NB4 (cell line): ENCODE results near the gene GOLIM4.
"Not testable (repeated sequence)": the region's sequence is repeated elsewhere in the genome, so short reads cannot be mapped to it uniquely, and the experiment has no call there.

Experiments used
- DNase-seq: peaks from one replicate; pipeline ENCODE4 v3.0.0; 2010; ENCODE audit warnings: low read depth
- H3K4me3 ChIP-seq: one replicate; pipeline ENCODE4 v1.5.1; 2011; ENCODE audit warnings: mild to moderate bottlenecking, low read depth, low read length, moderate library complexity
- CTCF ChIP-seq: IDR thresholded peaks from one replicate; pipeline ENCODE4 v1.5.1; 2012; ENCODE audit warnings: low read depth, low read length
- MYC ChIP-seq: IDR thresholded peaks from 2 replicates; pipeline ENCODE4 v1.6.1; 2011; ENCODE audit warnings: low read depth, low read length
- POLR2A ChIP-seq: IDR thresholded peaks from 2 replicates; pipeline ENCODE4 v1.6.1; 2011; ENCODE audit warnings: mild to moderate bottlenecking; ENCODE audit not compliant: insufficient read length; ENCODE audit errors: extremely low read depth
- TF ChIP-seq, protein P1 (sequence below): IDR thresholded peaks from 2 replicates; pipeline ENCODE4 v1.6.1; 2011; ENCODE audit warnings: low read depth, low read length

GOLIM4 gene

GRCh38 chr3:168065569-168065968 is 30.2 kb downstream of the GOLIM4 start:
- no peak for DNase-seq
- TF ChIP-seq, protein P1, sequence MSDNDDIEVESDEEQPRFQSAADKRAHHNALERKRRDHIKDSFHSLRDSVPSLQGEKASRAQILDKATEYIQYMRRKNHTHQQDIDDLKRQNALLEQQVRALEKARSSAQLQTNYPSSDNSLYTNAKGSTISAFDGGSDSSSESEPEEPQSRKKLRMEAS, result no peak
- no peak for TF ChIP-seq MYC
- TF ChIP-seq CTCF, result no peak
- TF ChIP-seq POLR2A, result no peak
- H3K4me3 ChIP-seq, result no peak overlapping the region

DNA sequence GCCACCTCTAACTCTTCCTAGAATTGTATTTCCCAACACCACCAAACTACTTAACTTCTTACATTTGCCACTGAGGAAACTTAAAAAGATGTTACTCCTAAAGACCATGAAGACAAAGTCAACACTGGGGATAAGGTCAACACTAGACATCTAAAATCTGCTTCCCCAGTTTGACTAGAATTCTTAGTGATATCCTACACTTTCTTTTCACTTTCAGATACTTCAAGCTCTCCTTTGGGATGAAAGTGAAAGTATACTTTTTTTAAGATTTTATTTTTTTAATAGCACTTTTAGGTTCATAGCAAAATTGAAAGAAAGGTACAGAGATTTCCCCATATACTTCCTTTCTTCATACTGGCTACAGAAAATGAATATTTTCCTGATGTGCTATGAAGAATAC is 32.6 kb downstream of the GOLIM4 start:
- no peak overlapping the region for H3K4me3 ChIP-seq
- no peak for DNase-seq
- TF ChIP-seq, protein P1, result no peak
- TF ChIP-seq MYC, result no peak
- no peak for TF ChIP-seq CTCF
- no peak for TF ChIP-seq POLR2A

DNA sequence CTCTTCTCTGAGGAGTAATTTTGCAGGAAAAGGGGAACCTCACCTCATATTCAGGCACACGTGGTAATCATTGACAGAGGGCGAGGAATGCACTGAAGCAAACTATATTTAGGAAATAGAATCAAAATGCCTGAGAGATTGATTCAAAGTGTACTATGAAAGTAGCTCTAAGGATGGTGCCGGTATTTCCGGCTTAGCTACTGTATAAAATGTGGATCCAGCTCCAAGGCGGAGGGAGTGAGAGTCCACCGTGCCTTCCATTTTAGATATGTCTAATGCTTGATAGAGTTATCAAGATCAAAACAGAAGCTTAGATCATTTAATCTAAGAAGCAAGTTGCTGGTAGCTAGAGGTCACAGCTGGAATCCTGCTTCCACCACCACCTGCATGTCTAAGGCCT is 33.0 kb downstream of the GOLIM4 start:
- TF ChIP-seq POLR2A, result no peak
- no peak for TF ChIP-seq MYC
- TF ChIP-seq, protein P1, result no peak
- no peak for TF ChIP-seq CTCF
- DNase-seq, result no peak

DNA sequence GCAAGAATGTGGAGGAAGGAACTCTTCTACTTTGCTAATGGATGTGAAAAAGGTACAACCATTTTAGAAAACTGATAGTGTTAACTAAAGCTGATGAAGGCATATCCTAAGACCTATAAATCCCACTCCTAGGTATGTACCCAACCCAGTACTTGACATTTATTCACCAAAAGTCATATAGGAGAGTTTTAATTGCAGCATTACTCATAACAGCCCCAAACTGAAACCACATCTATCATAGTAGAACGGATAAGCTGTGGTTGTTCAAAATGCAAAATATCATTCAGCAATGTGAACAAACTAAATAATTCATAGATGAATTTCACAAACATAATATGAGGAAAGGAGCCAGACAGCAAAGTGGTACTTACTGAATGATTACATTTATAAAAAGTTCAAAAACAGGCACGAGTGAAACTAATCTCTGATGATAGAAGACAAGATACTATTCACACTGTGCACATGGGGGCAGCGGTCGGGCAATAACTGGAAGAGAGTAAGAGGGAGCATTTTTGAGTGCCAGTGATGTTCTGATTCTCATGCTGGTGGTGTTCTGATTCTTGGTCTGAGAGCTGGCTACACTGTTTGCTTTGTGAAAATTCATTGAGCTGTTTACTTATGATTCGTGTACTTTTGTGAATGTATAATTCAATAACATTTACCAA is 34.3 kb downstream of the GOLIM4 start:
- H3K4me3 ChIP-seq, result no peak overlapping the region
- TF ChIP-seq CTCF (no peak), MYC (no peak)
- TF ChIP-seq, protein P1, result no peak
- DNase-seq, result no peak

More for the DNA sequence above, 33.0 kb downstream of the GOLIM4 start:
- H3K4me3 ChIP-seq, result no peak overlapping the region

- TF ChIP-seq, protein P1, result no peak
- no peak for TF ChIP-seq MYC
- no peak for TF ChIP-seq POLR2A
- TF ChIP-seq CTCF, result no peak
- H3K4me3 ChIP-seq, result no peak overlapping the region
- DNase-seq, result no peak
Measured at GRCh38 chr3:168060317-168060716, 35.4 kb downstream of the GOLIM4 start.

- TF ChIP-seq CTCF (no peak), POLR2A (no peak), MYC (no peak)
- TF ChIP-seq, protein P1, result no peak
- no peak overlapping the region for H3K4me3 ChIP-seq
- DNase-seq, result no peak
Measured at GRCh38 chr3:168058481-168058880, 37.2 kb downstream of the GOLIM4 start.

- DNase-seq, H3K4me3 ChIP-seq: not testable (repeated sequence)
Measured at GRCh38 chr3:168056398-168057230, 39.1 kb downstream of the GOLIM4 start.
